ENCODE measurements around the gene GTF2IRD1. TPM values are rescaled to one million over a fixed set of nuclear protein-coding genes. Genes with fewer than 3 reads are reported as not detected.
"Not testable (repeated sequence)": the region's sequence is repeated elsewhere in the genome, so short reads cannot be mapped to it uniquely, and the experiment has no call there.

The GTF2IRD1 gene
- total and polyA plus RNA-seq, 5 donors from 2014 or later = 0.16 to 2.4 TPM; not detected in 3

DNA sequence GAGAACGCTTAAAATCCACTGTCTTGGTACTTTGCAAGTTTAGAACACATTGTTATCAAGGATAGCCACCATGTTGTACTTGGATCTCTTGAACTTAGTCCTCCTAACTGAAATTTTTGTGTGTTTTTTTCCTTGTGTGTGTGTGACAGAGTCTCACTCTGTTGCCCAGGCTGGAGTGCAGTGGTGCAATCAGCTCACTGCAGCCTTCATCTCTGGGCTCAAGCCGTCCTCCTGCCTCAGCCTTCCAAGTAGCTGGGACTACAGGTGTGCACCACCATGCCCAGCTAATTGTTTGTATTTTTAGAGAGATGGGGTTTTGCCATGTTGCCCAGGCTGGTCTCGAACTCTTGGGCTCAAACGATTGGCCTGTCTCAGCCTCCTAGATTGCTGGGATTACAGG, 34.5 kb upstream of the GTF2IRD1 start:
- not testable (repeated sequence) for H3K27me3 ChIP-seq (ENCODE audit: control insufficient read depth, insufficient read depth, low read length); H3K9me3 ChIP-seq (ENCODE audit: control insufficient read depth in 2 of 2, low read length in 2 of 2); H3K36me3 ChIP-seq (ENCODE audit: control insufficient read depth, insufficient read depth, low read length); H3K9me3 Mint-ChIP-seq; H3K27ac ChIP-seq (ENCODE audit: insufficient read depth, low read length, poor library complexity, severe bottlenecking); H3K36me3 Mint-ChIP-seq; ATAC-seq (ENCODE audit: low read depth in 2 of 2); H3K27me3 Mint-ChIP-seq; H3K4me1 ChIP-seq (ENCODE audit: control insufficient read depth, insufficient read depth, low read length, poor library complexity, severe bottlenecking); H3K27ac Mint-ChIP-seq; DNase-seq; H3K4me3 ChIP-seq (ENCODE audit: low read depth, low read length); H3K4me3 Mint-ChIP-seq; H3K4me1 Mint-ChIP-seq

DNA sequence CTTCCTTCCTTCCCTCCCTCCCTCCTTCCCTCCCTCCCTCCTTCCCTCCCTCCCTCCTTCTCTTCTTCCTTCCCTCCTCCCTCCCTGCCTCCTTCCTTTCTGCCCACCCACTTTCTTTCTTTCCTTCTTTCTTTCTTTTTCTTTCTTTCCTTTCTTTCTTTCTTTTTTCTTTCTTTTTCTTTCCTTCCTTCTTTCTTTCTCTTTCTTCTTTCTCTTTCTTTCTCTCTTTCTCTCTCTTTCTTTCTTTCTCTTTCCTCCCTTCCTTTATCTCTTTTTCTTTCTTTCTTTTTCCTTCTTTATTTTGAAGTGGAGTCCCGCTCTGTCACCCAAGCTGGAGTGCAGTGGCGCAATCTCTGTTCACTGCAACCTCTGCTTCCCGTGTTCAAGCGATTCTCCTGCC, 33.7 kb upstream of the GTF2IRD1 start:
- no peaks in the 10 kb centered on the region for H3K27me3 ChIP-seq (ENCODE audit: control insufficient read depth, insufficient read depth, low read length)
- Mint-ChIP-seq H3K4me3 (no peak overlapping the region), H3K27me3 (no peaks in the 10 kb centered on the region), H3K36me3 (no peaks in the 10 kb centered on the region), H3K27ac (peak overlapping the region in 1 of 3 donors; percentile 47), H3K9me3 (no peaks in the 10 kb centered on the region), H3K4me1 (peaks cover 0 to 5% (median under 1%) of the 10 kb centered on the region in 4 donors)
- H3K4me1 ChIP-seq (ENCODE audit: control insufficient read depth, insufficient read depth, low read length, poor library complexity, severe bottlenecking) = no peaks in the 10 kb centered on the region
- no peak overlapping the region for H3K4me3 ChIP-seq (ENCODE audit: low read depth, low read length)
- H3K36me3 ChIP-seq (ENCODE audit: control insufficient read depth, insufficient read depth, low read length) = no peaks in the 10 kb centered on the region
- ATAC-seq (ENCODE audit: low read depth in 2 of 2) (no peak), DNase-seq (no peak)
- no peaks in the 10 kb centered on the region for H3K9me3 ChIP-seq (ENCODE audit: control insufficient read depth in 2 of 2, low read length in 2 of 2)
- H3K27ac ChIP-seq (ENCODE audit: insufficient read depth, low read length, poor library complexity, severe bottlenecking) = no peak overlapping the region

DNA sequence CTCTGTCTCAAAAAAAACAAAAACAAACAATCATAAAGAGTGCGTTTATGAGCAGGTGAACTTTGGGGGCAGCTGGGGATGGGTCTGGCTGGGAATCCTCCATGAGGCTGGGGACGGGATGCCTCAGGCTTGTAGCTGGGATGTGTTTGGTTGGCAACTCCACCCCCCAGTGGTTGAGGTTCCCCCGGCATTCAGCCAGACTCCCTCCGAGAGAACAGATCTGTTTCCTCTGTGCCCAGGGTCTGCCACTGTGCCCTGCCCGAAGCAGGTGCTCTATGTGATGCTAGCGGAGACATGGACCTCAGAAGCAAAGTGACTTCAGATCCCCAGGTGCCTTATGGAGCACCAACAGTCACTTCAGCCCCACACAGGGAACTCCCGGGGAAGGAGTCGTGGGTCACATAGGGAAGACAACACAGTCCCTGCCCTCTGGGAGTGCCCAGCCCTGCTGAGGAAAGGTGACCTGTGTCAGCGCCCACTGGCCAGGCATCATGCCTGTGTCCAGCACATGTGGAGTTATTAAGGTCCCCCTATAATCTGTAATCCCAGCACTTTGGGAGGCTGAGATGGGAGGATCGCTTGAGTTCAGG, 29.3 kb upstream of the GTF2IRD1 start:
- Mint-ChIP-seq H3K4me1 (peaks cover 0 to 5% (median under 1%) of the 10 kb centered on the region in 4 donors), H3K36me3 (no peaks in the 10 kb centered on the region), H3K9me3 (no peaks in the 10 kb centered on the region), H3K4me3 (no peak overlapping the region), H3K27ac (no peak overlapping the region), H3K27me3 (no peaks in the 10 kb centered on the region)
- Histone ChIP-seq H3K27ac (ENCODE audit: insufficient read depth, low read length, poor library complexity, severe bottlenecking) (no peak overlapping the region), H3K27me3 (ENCODE audit: control insufficient read depth, insufficient read depth, low read length) (no peaks in the 10 kb centered on the region), H3K36me3 (ENCODE audit: control insufficient read depth, insufficient read depth, low read length) (no peaks in the 10 kb centered on the region), H3K4me1 (ENCODE audit: control insufficient read depth, insufficient read depth, low read length, poor library complexity, severe bottlenecking) (no peaks in the 10 kb centered on the region), H3K4me3 (ENCODE audit: low read depth, low read length) (no peak overlapping the region), H3K9me3 (ENCODE audit: control insufficient read depth in 2 of 2, low read length in 2 of 2) (no peaks in the 10 kb centered on the region)
- DNase-seq (no peak), ATAC-seq (ENCODE audit: low read depth in 2 of 2) (no peak)

GRCh38 chr7:74428023-74428422, 25.7 kb upstream of the GTF2IRD1 start:
- H3K4me3 ChIP-seq (ENCODE audit: low read depth, low read length) = no peak overlapping the region
- H3K27me3 Mint-ChIP-seq = no peaks in the 10 kb centered on the region
- peaks cover 0 to 3% (median 0%) of the 10 kb centered on the region in 7 donors for H3K9me3 Mint-ChIP-seq
- no peaks in the 10 kb centered on the region for H3K4me1 Mint-ChIP-seq
- ATAC-seq (ENCODE audit: low read depth in 2 of 2) (no peak), DNase-seq (no peak)
- no peaks in the 10 kb centered on the region for H3K9me3 ChIP-seq (ENCODE audit: control insufficient read depth in 2 of 2, low read length in 2 of 2)
- H3K27ac ChIP-seq (ENCODE audit: insufficient read depth, low read length, poor library complexity, severe bottlenecking) = no peak overlapping the region
- no peaks in the 10 kb centered on the region for H3K36me3 ChIP-seq (ENCODE audit: control insufficient read depth, insufficient read depth, low read length)
- H3K4me1 ChIP-seq (ENCODE audit: control insufficient read depth, insufficient read depth, low read length, poor library complexity, severe bottlenecking) = no peaks in the 10 kb centered on the region
- no peaks in the 10 kb centered on the region for H3K27me3 ChIP-seq (ENCODE audit: control insufficient read depth, insufficient read depth, low read length)
- H3K4me3 Mint-ChIP-seq = no peak overlapping the region
- no peak overlapping the region for H3K27ac Mint-ChIP-seq
- H3K36me3 Mint-ChIP-seq = no peaks in the 10 kb centered on the region

DNA sequence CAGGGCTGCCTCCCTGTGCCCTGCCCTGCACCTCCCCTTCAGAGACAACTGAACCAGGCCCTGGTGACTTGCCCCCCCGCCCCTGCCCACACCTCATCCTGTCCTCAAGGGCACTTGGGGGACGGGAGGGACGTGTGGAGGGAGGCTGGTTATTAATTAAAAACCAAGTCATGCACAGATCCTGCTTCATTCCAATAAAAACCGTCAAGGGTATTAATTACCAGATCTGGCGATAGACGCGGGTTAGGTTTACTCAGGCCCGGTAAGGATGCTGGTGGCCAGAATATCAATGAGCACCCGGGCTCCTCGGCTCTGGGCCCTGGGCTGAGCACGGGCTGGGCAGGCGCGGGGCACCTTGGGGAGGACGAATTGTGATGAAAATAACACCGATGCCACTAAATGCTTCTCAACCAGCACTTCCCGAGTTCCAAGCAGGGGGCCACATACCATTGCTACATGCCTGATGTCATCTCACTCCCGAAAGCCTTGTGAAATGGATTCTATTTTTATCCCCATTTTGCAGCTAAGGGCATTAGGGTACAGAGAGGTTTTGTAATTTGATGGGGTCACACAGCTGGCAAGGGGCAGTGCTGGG, 24.5 kb upstream of the GTF2IRD1 start:
- peaks cover 0 to 3% (median 0%) of the 10 kb centered on the region in 7 donors for H3K9me3 Mint-ChIP-seq
- H3K27me3 Mint-ChIP-seq = no peaks in the 10 kb centered on the region
- DNase-seq (no peak), ATAC-seq (ENCODE audit: low read depth in 2 of 2) (no peak)
- Histone ChIP-seq H3K27me3 (ENCODE audit: control insufficient read depth, insufficient read depth, low read length) (no peaks in the 10 kb centered on the region), H3K4me1 (ENCODE audit: control insufficient read depth, insufficient read depth, low read length, poor library complexity, severe bottlenecking) (no peaks in the 10 kb centered on the region), H3K9me3 (ENCODE audit: control insufficient read depth in 2 of 2, low read length in 2 of 2) (no peaks in the 10 kb centered on the region), H3K27ac (ENCODE audit: insufficient read depth, low read length, poor library complexity, severe bottlenecking) (no peak overlapping the region), H3K36me3 (ENCODE audit: control insufficient read depth, insufficient read depth, low read length) (no peaks in the 10 kb centered on the region), H3K4me3 (ENCODE audit: low read depth, low read length) (no peak overlapping the region)
- H3K36me3 Mint-ChIP-seq = no peaks in the 10 kb centered on the region
- no peaks in the 10 kb centered on the region for H3K4me1 Mint-ChIP-seq
- no peak overlapping the region for H3K27ac Mint-ChIP-seq
- no peak overlapping the region for H3K4me3 Mint-ChIP-seq

GRCh38 chr7:74430409-74430808, 23.3 kb upstream of the GTF2IRD1 start:
- H3K4me3 ChIP-seq (ENCODE audit: low read depth, low read length); H3K27ac Mint-ChIP-seq; H3K4me1 ChIP-seq (ENCODE audit: control insufficient read depth, insufficient read depth, low read length, poor library complexity, severe bottlenecking); H3K9me3 ChIP-seq (ENCODE audit: control insufficient read depth in 2 of 2, low read length in 2 of 2); H3K9me3 Mint-ChIP-seq; H3K27me3 Mint-ChIP-seq; H3K36me3 ChIP-seq (ENCODE audit: control insufficient read depth, insufficient read depth, low read length); DNase-seq; H3K36me3 Mint-ChIP-seq; ATAC-seq (ENCODE audit: low read depth in 2 of 2); H3K4me3 Mint-ChIP-seq; H3K27ac ChIP-seq (ENCODE audit: insufficient read depth, low read length, poor library complexity, severe bottlenecking); H3K27me3 ChIP-seq (ENCODE audit: control insufficient read depth, insufficient read depth, low read length); H3K4me1 Mint-ChIP-seq: not testable (repeated sequence)

DNA sequence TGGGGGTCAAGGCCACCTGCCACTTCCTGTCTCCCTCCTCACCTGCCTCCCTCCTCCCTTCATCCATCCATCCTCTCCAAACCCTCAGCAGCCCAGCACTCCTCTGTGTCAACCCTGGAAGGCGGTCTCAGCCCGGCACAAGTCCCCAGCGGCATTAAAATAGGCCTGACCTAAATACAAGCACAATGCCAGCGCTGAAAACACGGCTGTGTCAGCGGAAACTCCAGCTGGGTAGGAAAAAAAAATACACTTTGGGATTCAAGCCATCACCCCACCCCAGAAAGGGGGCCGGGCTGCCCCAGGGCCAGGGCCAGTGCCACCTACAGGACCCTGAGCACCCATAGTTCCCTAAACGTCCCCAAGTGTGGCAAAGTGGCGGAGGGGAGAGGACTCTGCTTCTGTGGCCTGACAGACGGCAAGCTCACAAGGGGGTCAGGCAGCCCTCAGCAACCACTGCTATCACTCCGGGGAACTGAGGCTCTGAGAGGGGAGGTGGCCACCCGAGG, 22.7 kb upstream of the GTF2IRD1 start:
- H3K4me1 ChIP-seq (ENCODE audit: control insufficient read depth, insufficient read depth, low read length, poor library complexity, severe bottlenecking) = no peaks in the 10 kb centered on the region
- no peak for ATAC-seq (ENCODE audit: low read depth in 2 of 2)
- no peak overlapping the region for H3K4me3 Mint-ChIP-seq

DNA sequence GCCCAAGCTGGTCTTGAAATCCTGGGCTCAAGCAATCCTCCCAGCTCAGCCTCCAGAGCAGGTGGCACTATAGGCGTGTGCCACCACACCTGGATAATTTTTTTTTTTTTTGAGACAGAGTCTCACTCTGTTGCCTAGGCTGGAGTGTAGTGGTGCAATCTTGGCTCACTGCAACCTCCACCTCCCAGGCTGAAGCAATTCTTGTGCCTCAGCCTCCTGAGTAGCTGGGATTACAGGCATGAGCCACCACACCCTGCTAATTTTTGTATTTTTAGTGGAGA, 16.5 kb upstream of the GTF2IRD1 start:
- H3K9me3 ChIP-seq (ENCODE audit: control insufficient read depth in 2 of 2, low read length in 2 of 2) = peaks cover 0 to 11% of the 10 kb centered on the region in 2 experiments
- H3K4me3 ChIP-seq (ENCODE audit: low read depth, low read length); H3K36me3 Mint-ChIP-seq; H3K4me1 ChIP-seq (ENCODE audit: control insufficient read depth, insufficient read depth, low read length, poor library complexity, severe bottlenecking); ATAC-seq (ENCODE audit: low read depth in 2 of 2); H3K4me3 Mint-ChIP-seq; H3K27ac ChIP-seq (ENCODE audit: insufficient read depth, low read length, poor library complexity, severe bottlenecking); H3K27me3 Mint-ChIP-seq; H3K27ac Mint-ChIP-seq; DNase-seq; H3K27me3 ChIP-seq (ENCODE audit: control insufficient read depth, insufficient read depth, low read length); H3K9me3 Mint-ChIP-seq; H3K36me3 ChIP-seq (ENCODE audit: control insufficient read depth, insufficient read depth, low read length); H3K4me1 Mint-ChIP-seq: not testable (repeated sequence)

More for the DNA sequence above, 22.7 kb upstream of the GTF2IRD1 start:
- Histone ChIP-seq H3K4me3 (ENCODE audit: low read depth, low read length) (no peak overlapping the region), H3K36me3 (ENCODE audit: control insufficient read depth, insufficient read depth, low read length) (no peaks in the 10 kb centered on the region), H3K27ac (ENCODE audit: insufficient read depth, low read length, poor library complexity, severe bottlenecking) (no peak overlapping the region), H3K9me3 (ENCODE audit: control insufficient read depth in 2 of 2, low read length in 2 of 2) (no peaks in the 10 kb centered on the region), H3K27me3 (ENCODE audit: control insufficient read depth, insufficient read depth, low read length) (no peaks in the 10 kb centered on the region)
- Mint-ChIP-seq H3K27ac (no peak overlapping the region), H3K36me3 (no peaks in the 10 kb centered on the region), H3K27me3 (no peaks in the 10 kb centered on the region), H3K4me1 (no peaks in the 10 kb centered on the region), H3K9me3 (peaks cover 0 to 3% (median 0%) of the 10 kb centered on the region in 7 donors)
- no peak for DNase-seq

Measured in CD4-positive, CD25-positive, alpha-beta regulatory T cell (primary cell).